AG04450 (cell line): ENCODE data around the gene GNPNAT1. TPM values are rescaled to one million over a fixed set of nuclear protein-coding genes. Genes with fewer than 3 reads are reported as not detected.
A peak's percentile ranks its signal among the peaks of the same experiment; 100 is the strongest.
"Not testable (repeated sequence)": the region's sequence is repeated elsewhere in the genome, so short reads cannot be mapped to it uniquely, and the experiment has no call there.

Experiments
- CTCF ChIA-PET: fragments of 300-600, 350-600 bp; formaldehyde crosslinking; extraction: SDS; loops from one replicate; lab custom pipeline; 2022; ENCODE audit warnings: antibody characterized with exemption, inconsistent platforms; lab: Charles Lee
- POLR2A ChIA-PET: fragments of 350-600 bp; formaldehyde crosslinking; extraction: SDS; loops from one replicate; lab custom pipeline; 2021; ENCODE audit warnings: antibody characterized with exemption, inconsistent platforms; lab: Yijun Ruan, JAX
- DNase-seq: peaks from one replicate; pipeline ENCODE4 v3.0.0-alpha.2; 2011; ENCODE audit warnings: low read depth, low spot score
- H3K27ac ChIP-seq: one replicate; pipeline ENCODE4 v1.5.1; 2012; ENCODE audit warnings: low read depth, low read length, control low read depth
- H3K27me3 ChIP-seq: one replicate; pipeline ENCODE4 v1.6.0; 2012; ENCODE audit warnings: low read length; ENCODE audit not compliant: control insufficient read depth, insufficient read depth
- H3K4me3 ChIP-seq: 2 replicates; pipeline ENCODE4 v1.5.1; 2011; ENCODE audit warnings: mild to moderate bottlenecking, low read depth, low read length, control low read depth
- H3K9me3 ChIP-seq: 2 replicates; pipeline ENCODE4 v1.5.1; 2012; ENCODE audit warnings: low read length; ENCODE audit not compliant: control insufficient read depth, insufficient read depth
- polyA plus RNA-seq: library from polyadenylated mRNA; depleted of rRNA; stranded (reverse); fragments of >200 nt; gene quantifications from 2 replicates; pipeline ENCODE4 v1.2.3, GENCODE V29; 2011
- TF ChIP-seq, protein P1 (sequence below): IDR thresholded peaks from 2 replicates; pipeline ENCODE4 v1.5.1; 2011; ENCODE audit warnings: low read depth, low read length, control low read depth, inconsistent platforms

The GNPNAT1 gene
- polyA plus RNA-seq, 1 experiment: 47.2 TPM

DNA sequence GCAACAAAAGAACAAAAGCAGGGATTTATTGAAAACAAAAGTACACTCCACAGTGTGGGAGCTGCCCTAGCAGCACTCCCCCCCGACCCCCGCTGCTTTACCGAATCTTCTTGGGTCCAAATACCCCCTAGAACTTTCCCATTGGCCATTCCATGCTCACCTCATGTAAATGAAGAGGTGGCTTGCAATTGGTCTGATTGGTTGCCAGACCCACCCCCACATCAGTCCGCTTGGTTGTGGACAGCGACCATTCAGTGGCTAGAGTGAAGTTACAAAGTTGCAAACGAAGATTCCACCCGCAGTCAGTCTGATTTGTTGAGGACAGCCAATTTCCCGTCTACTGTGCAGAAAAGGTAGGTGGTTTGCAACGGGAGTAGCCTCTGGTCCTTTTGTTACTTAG, 57.6 kb downstream of the GNPNAT1 start:
- no peak overlapping the region for H3K4me3 ChIP-seq
- no peak for DNase-seq
- TF ChIP-seq, protein P1, sequence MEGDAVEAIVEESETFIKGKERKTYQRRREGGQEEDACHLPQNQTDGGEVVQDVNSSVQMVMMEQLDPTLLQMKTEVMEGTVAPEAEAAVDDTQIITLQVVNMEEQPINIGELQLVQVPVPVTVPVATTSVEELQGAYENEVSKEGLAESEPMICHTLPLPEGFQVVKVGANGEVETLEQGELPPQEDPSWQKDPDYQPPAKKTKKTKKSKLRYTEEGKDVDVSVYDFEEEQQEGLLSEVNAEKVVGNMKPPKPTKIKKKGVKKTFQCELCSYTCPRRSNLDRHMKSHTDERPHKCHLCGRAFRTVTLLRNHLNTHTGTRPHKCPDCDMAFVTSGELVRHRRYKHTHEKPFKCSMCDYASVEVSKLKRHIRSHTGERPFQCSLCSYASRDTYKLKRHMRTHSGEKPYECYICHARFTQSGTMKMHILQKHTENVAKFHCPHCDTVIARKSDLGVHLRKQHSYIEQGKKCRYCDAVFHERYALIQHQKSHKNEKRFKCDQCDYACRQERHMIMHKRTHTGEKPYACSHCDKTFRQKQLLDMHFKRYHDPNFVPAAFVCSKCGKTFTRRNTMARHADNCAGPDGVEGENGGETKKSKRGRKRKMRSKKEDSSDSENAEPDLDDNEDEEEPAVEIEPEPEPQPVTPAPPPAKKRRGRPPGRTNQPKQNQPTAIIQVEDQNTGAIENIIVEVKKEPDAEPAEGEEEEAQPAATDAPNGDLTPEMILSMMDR: no peak
- ChIA-PET POLR2A (no interaction called here), CTCF (no interaction called here)
- no peaks in the 10 kb centered on the region for H3K27me3 ChIP-seq
- no peak overlapping the region for H3K27ac ChIP-seq
- H3K9me3 ChIP-seq: peaks cover 5% of the 10 kb centered on the region; the same call in 1 of the 2 replicates

DNA sequence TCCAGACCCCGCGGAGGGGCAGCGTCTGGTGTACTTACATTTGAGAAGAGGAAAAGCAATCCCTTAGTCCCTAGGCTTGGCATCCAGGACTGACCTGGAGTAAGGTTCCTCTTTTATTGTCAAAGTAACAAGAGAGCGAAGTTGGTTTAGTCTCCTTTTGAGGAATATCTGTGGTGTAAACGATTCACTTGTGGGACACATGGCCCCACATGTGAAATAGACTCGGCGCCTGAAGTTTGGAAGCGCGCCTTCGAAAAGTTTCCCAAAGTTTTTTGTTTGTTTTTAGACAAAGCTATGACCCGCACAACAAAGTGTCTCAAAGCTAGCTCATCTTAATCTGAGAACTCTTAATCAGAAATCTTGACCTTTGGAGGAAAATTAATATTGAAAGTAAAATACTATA, 60.7 kb downstream of the GNPNAT1 start:
- peak overlapping the region; percentile 57 for H3K27ac ChIP-seq
- H3K4me3 ChIP-seq: peak overlapping the region; percentile 95
- DNase-seq: no peak
- no peaks in the 10 kb centered on the region for H3K27me3 ChIP-seq
- POLR2A ChIA-PET: interaction anchor here (0.7 kb wide), 1 partner anchor 38 kb away, joined by 8 read pairs; no protein-coding TSS in a partner anchor
- peaks cover 5% of the 10 kb centered on the region; the same call in 1 of the 2 replicates for H3K9me3 ChIP-seq
- TF ChIP-seq, protein P1: no peak
- CTCF ChIA-PET: interaction anchor here (0.6 kb wide), 1 partner anchor 22 kb away, joined by 3 read pairs; no protein-coding TSS in a partner anchor

DNA sequence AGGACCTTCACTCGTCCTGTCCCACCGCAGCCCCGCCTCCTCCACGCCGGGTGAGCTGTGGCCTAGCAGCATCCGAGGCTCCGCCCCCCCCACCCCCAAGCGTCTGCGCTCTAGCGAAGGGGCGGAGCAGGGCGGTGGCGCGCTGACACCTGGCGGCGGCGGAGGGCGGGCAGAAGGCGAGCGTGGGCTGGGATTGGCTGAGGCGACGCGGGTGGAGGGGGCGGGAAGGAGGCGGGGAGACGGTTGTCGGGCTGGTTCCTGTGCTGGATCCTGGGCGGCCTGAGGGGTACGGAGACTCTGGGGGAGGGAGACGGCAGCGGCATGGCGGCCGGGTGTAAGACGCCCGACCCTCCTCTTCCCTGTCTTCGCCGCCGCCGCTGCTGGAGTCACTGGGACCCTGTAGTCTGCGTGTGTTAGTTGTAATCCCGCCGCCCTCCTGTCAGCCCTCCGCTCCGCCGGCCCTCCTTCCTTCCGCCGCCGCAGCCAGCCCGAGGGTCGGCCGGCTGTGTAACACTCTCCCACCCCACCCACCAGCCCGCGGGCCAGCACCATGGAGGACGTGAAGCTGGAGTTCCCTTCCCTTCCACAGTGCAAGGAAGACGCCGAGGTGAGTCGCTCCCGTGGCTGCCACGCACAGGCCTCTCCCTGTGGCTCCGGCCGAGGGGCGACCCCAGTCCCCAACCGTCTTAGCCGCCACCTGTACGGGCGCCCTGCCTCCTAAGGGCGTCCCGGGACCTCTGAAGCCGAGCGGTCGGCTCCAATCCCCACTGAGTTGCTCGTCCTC, 61.3 kb downstream of the GNPNAT1 start, which contains the start of gene STYX:
Gene STYX (plus strand): TSS at position 242 of the 784 bp plus-strand sequence. CDS start 309 bp downstream, at position 551.
- TF ChIP-seq, protein P1: no peak
- ChIA-PET POLR2A (interaction anchor here (0.9 to 1.3 kb wide), 3 partner anchors 23 to 176 kb away, joined by 3 read pairs; partner anchors contain the start of gene ERO1A), CTCF (interaction anchor here (0.6 kb wide), 1 partner anchor 178 kb away, joined by 3 read pairs; the partner anchor contains the start of gene TXNDC16)
- Histone ChIP-seq H3K9me3 (peaks cover 5% of the 10 kb centered on the region; the same call in 1 of the 2 replicates), H3K27ac (peak within 1 kb of the TSS; percentile 57), H3K4me3 (peak within 1 kb of the TSS; percentile 95), H3K27me3 (no peaks in the 10 kb centered on the region)
- DNase-seq: peak; percentile 94

DNA sequence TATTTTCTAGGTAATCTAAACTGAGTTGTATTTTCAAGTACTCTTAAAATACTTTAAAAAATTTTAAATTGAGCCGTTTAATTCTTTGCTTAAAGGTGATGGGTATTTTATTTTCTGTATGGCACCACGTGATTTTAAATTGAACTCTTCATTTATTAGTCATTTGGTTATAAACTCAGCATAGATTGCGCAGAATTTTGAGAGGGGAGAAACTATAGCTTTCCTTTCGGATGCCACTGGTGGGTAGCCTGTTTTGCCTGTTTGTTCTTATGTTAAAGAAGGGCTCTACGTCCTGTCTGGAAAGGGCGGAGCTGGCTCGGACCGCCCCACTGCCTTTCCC, 61.9 kb downstream of the GNPNAT1 start:
- ChIA-PET CTCF (interaction anchor here (0.6 kb wide), 2 partner anchors 125 to 177 kb away, joined by 3 to 4 read pairs; partner anchors contain the start of gene TXNDC16), POLR2A (interaction anchor here (0.9 to 1.3 kb wide), 3 partner anchors 22 to 177 kb away, joined by 3 read pairs; partner anchors contain the start of gene ERO1A)
- Histone ChIP-seq H3K9me3 (peaks cover 5% of the 10 kb centered on the region; the same call in 1 of the 2 replicates), H3K27me3 (no peaks in the 10 kb centered on the region), H3K27ac (no peak overlapping the region), H3K4me3 (peak overlapping the region; percentile 40)
- TF ChIP-seq, protein P1: no peak
- no peak for DNase-seq

DNA sequence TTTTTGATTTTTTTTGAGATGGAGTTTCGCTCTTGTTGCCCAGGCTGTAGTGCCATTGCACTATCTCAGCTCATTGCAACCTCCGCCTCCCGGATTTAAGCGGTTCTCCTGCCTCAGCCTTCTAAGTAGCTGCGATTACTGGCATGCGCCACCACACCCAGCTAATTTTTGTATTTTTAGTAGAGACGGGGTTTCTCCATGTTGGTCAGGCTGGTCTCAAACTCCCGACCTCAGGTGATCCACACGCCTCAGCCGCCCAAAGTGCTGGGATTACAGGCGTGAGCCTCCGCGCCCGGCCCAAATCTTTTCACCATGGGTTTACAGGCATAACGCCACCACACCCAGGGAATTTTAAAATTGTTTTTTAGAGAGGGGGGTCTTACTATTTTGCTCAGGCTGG, 62.4 kb downstream of the GNPNAT1 start:
- not testable (repeated sequence) for H3K4me3 ChIP-seq, DNase-seq, H3K27ac ChIP-seq, H3K9me3 ChIP-seq, H3K27me3 ChIP-seq
- ChIA-PET POLR2A (interaction anchor here (1.0 to 1.3 kb wide), 2 partner anchors 22 to 33 kb away, joined by 3 read pairs; partner anchors contain the start of gene ERO1A), CTCF (interaction anchor here (0.6 kb wide), 1 partner anchor 125 kb away, joined by 4 read pairs; no protein-coding TSS in a partner anchor)

DNA sequence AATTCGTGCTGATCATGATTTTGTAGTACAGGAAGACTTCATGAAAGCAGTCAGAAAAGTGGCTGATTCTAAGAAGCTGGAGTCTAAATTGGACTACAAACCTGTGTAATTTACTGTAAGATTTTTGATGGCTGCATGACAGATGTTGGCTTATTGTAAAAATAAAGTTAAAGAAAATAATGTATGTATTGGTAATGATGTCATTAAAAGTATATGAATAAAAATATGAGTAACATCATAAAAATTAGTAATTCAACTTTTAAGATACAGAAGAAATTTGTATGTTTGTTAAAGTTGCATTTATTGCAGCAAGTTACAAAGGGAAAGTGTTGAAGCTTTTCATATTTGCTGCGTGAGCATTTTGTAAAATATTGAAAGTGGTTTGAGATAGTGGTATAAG, 63.9 kb downstream of the GNPNAT1 start:
- not testable (repeated sequence) for H3K4me3 ChIP-seq, H3K27me3 ChIP-seq, H3K9me3 ChIP-seq, H3K27ac ChIP-seq, DNase-seq
- CTCF ChIA-PET: interaction anchor here (0.6 to 1.0 kb wide), 2 partner anchors 10 to 96 kb away, joined by 3 read pairs; no protein-coding TSS in a partner anchor
- POLR2A ChIA-PET: interaction anchor here (0.7 kb wide), 1 partner anchor 11 kb away, joined by 4 read pairs; no protein-coding TSS in a partner anchor
